ENCODE measurements around the gene HOXD10. TPM values are rescaled to one million over a fixed set of nuclear protein-coding genes. Genes with fewer than 3 reads are reported as not detected.

The HOXD10 gene
- polyA plus RNA-seq, 5 donors = 0.06 to 0.75 (median 0.14) TPM; not detected in 1

- no peak for DNase-seq
These were observed 17.5 kb downstream of the HOXD10 start for GRCh38 chr2:176134035-176134434.

GRCh38 chr2:176135035-176135440 is 18.5 kb downstream of the HOXD10 start:
- no peak for DNase-seq

DNA sequence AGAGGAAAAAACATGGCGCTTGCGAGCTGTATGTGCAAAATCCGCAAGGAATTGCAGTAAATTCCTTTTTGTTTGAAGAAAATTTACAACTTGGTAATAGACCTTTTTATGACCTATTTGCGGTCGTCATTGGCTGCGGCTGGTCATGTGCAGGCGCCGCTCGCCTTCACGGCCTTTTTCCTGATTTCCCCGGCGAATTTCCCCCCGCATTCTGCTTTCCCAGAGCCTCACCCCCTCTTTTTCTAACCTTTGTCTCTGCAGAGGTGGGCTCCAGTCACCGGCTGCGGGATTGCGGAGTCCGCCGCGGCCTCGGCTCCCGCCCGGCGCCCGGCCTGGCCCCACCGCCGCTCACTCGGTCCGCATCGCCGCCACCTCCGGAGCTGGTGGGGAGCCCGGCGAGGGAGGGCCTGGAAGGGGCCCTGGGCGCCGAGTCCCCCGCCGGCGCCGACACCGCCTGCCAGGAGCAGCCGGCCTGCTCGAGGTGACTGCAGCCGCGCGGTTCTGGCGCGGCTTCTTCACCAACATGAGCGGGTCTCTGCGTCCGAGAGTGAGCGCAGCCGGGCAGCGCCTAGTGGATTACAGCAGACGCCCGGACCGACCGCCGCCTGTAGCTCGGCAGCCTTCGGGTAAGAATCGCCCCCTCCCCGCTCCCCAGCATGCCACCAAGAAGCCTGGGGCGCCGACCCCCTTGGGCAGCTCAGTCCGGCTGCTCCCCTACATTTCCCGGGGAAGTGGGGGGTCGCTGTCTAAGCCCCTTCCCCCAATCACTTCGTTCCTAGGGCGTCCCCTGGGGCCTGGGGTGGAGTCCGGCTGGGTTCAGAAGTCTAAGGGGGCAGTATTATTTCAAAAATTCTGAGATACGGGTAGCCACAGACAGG is 20.0 kb downstream of the HOXD10 start:
- no peak for DNase-seq

DNA sequence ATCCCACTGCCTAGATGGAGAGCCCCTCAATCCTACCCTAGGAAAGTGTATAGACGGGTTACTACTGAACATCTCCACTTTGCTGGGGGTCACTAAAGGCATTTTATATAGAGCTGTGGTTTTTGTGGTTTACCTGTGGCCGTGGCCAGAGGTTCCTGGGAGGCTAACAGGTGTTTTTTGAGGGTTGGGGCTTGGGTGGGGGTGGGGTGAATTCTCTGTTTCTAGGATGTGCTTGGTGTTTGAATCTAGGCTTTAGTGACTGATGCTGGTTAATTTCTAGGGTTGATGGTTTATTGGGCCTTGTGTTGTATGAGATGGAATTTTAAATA is 20.6 kb downstream of the HOXD10 start:
- DNase-seq = no peak

DNA sequence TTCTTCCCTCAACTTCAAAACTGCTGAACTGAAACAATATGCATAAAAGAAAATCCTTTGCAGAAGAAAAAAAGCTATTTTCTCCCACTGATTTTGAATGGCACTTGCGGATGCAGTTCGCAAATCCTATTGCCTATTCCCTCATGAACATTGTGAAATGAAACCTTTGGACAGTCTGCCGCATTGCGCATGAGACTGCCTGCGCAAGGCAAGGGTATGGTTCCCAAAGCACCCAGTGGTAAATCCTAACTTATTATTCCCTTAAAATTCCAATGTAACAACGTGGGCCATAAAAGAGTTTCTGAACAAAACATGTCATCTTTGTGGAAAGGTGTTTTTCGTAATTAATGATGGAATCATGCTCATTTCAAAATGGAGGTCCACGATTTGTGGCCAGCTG is 21.3 kb downstream of the HOXD10 start:
- no peak for DNase-seq

DNA sequence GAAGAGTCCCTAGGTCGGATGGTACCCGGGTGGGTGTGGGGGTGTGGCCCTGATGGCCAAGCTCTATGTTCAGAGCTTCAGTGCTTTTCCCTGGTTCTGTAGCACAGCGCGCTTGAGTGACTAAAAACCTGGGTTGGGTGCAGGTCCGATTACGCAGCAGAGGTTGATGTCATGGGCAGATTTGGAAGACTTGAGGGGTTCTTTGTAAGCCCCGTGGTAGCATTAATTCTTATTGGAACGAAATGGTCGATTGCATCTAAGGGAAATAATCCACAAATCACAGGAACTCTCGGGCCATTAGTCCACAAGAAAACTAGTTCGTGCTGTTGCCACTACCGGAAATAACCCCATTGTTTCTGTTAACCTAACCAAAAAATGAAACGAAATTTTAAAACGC is 21.9 kb downstream of the HOXD10 start:
- no peak for DNase-seq

- DNase-seq = no peak
These were observed 22.5 kb downstream of the HOXD10 start for GRCh38 chr2:176138923-176139660.

GRCh38 chr2:176139661-176140512 is 23.3 kb downstream of the HOXD10 start:
- no peak for DNase-seq

DNA sequence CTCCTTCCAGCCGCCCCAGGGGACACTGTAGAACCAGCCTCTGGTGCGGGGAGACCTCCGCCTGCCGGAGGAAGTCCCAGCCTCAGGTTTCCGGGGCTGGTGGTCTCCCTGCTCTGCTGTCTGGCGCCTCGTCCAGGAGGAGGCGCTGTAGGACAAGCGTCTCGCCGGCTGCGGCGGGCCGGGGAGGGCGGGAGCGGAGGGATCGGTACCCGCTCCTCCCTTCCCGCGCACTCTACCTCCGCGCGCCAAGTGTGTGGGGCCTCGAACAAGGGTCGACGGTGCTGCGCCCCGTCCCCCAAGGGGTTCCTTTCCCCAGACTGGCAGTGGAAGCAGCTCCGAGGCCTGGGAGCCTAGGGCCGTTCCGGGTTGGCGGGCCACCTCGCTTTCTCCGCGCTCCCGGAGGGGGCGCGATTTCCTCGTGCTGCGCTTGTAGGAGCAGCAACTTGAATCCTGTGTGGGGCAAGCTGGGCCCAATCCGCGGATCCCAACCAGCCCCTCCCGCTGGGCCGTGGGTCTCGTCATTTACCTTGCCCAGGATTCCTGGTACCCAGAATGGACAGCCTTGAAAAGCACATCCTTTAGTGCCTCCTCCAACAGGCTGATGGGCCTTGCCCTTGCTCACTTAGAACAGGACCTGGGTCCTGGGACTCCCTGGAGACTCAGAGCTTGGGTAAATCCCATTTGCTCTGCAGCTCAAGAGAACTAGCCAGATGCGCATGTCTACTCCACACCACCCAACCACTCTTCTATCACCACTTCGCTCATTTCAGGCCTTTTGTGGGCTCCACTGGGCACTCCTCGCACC is 24.1 kb downstream of the HOXD10 start:
- DNase-seq = peak; percentile 78 to 81

- DNase-seq = no peak
These were observed 25.7 kb downstream of the HOXD10 start for GRCh38 chr2:176142281-176142680.

GRCh38 chr2:176145085-176145969 is 28.7 kb downstream of the HOXD10 start:
- DNase-seq = no peak

DNA sequence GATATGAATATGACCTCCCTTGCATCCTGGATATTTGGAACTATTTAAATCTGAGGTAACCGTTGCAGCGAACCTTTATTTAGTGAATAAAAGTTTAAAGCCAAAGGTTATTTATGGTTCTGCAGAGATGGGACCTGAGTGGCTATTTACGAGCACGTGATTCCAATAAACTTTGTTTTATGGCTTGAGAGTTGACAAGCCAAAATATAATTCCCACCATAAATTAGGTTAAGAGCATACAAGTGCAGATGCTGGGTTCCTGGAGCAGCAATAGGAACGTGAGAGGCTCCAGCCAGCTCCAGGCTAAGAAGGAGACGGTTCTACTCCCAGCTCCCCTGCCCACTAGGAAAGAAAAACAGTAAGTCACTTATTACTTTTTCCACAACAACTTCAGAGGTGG is 29.5 kb downstream of the HOXD10 start:
- no peak for DNase-seq

DNA sequence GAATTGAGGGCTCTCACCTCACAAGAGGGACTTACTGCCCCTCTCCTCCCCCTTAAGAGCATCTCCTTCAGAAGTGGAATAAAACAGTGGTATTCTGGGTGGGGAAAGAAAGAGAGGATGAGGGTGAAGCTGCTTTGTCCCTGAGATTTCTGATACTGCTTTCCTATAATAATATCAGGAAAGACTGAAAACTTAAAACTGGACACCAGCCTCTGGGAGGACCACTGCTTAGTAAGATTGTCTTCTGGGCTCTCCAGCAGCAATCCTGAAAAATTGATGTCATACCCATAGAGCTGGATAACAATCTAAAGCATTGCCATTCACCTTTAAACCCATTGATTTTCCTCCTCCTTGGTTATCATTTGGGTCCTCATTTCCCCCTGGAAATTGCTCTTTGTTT is 30.1 kb downstream of the HOXD10 start:
- DNase-seq = no peak

DNA sequence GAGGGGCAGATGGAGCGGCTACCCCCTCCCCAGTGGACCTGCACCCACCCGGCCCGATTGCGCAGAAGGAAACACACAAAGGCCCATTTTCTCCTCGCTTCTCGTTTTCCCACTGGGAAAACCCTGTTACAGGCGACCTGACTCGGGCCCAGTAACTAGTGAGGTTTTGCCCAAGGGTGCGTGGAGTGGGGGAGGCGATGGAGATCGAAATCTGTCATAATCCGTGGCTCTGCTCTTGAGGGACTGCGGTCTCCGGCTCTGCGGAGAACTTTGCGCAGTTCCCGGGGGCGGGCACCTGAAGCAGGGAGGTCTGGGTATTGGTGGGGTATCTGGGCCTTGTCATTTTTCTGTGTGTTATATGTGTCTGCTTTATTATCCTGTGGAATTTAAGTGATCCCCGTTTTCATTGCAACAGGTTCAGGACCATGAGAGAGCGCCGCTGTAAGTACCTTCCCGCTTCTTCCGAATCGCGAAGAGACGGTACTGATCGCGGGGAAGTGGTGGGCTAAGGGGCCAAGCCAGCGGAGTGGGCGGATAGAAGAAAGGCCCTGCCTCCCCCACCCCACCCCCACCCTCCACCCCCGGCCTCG is 30.7 kb downstream of the HOXD10 start:
- no peak for DNase-seq

GRCh38 chr2:176147800-176148496 is 31.4 kb downstream of the HOXD10 start:
- no peak for DNase-seq

DNA sequence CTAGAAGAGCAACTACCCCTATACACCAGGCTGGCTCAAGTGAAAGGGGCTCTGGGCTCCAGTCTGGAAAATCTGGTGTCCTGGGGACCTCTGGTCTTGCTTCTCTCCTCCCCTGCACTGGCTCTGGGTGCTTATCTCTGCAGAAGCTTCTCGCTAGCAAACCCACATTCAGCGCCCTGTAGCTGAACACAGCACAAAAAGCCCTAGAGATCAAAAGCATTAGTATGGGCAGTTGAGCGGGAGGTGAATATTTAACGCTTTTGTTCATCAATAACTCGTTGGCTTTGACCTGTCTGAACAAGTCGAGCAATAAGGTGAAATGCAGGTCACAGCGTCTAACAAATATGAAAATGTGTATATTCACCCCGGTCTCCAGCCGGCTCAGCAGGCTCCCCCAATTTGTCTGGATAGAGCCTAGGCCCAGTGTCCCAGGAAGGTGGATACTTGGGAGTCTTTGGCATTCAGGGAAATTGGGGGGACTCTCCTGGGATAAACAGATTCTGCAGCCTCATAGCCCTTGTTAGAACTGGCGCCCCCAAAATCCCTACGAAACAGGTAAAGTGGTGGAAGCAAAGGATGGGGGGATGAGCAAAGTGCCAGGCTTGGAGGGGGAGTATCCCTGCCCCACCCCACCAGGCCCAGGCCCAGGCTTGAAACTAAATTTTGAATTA is 32.3 kb downstream of the HOXD10 start:
- DNase-seq = no peak

GRCh38 chr2:176149481-176149938 is 32.9 kb downstream of the HOXD10 start:
- DNase-seq = no peak

DNA sequence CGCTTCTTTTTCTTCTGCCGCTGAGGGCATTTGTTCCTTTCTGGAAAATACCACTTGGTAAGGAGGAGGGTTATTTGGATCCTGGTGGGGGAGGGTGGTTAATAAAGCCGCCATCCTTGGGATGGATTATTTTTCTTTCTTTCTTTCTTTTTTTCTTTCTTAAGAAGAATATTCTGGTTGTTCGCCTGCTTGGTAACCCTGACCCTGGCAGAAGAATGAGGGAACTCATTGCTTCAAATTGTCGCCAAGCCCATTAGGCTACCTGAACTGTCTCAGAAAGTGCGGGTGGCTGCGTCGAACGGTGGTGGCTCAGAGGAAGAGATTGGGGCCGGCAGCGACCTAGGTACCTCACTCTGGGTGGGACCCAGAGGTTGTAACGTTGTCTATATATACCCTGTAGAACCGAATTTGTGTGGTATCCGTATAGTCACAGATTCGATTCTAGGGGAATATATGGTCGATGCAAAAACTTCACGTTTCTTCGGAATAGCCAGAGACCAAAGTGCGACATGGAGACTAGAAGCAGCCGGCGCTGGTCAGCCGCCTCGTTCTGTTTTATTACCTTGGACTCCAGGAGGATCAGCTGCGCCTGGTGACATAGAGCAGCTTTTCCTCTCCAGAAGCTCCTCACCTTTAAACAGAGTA is 33.5 kb downstream of the HOXD10 start:
- DNase-seq = no peak

Data from right lung (tissue), 5 donors.